ENCODE measurements around the gene KLHL21.
"Not testable (repeated sequence)": the region's sequence is repeated elsewhere in the genome, so short reads cannot be mapped to it uniquely, and the experiment has no call there.

KLHL21 gene, protein sequence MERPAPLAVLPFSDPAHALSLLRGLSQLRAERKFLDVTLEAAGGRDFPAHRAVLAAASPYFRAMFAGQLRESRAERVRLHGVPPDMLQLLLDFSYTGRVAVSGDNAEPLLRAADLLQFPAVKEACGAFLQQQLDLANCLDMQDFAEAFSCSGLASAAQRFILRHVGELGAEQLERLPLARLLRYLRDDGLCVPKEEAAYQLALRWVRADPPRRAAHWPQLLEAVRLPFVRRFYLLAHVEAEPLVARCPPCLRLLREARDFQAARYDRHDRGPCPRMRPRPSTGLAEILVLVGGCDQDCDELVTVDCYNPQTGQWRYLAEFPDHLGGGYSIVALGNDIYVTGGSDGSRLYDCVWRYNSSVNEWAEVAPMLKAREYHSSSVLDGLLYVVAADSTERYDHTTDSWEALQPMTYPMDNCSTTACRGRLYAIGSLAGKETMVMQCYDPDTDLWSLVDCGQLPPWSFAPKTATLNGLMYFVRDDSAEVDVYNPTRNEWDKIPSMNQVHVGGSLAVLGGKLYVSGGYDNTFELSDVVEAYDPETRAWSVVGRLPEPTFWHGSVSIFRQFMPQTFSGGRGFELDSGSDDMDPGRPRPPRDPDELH

GRCh38 chr1:6602669-6603237 lies at the start of gene KLHL21:
TSS of gene KLHL21 (minus strand) at chr1:6602869. CDS start at chr1:6602817, 52 bp downstream.
- peaks cover 4% of the 10 kb centered on the region for H3K36me3 Mint-ChIP-seq
- H3K4me1 Mint-ChIP-seq (ENCODE audit: low read depth), result peaks cover 30% of the 10 kb centered on the region
- H3K4me3 Mint-ChIP-seq, result peak within 1 kb of the TSS; percentile 100
- H3K27ac Mint-ChIP-seq, result peak within 1 kb of the TSS; percentile 98
- no peaks in the 10 kb centered on the region for H3K9me3 Mint-ChIP-seq (ENCODE audit: low read depth)
- H3K27me3 Mint-ChIP-seq, result no peaks in the 10 kb centered on the region

- H3K27me3 Mint-ChIP-seq, result no peaks in the 10 kb centered on the region
- no peaks in the 10 kb centered on the region for H3K9me3 Mint-ChIP-seq (ENCODE audit: low read depth)
- H3K36me3 Mint-ChIP-seq, result peaks cover 7% of the 10 kb centered on the region
- H3K4me1 Mint-ChIP-seq (ENCODE audit: low read depth), result peaks cover under 1% of the 10 kb centered on the region
- no peak overlapping the region for H3K4me3 Mint-ChIP-seq
- no peak overlapping the region for H3K27ac Mint-ChIP-seq
These were observed 49.2 kb upstream of the KLHL21 start for GRCh38 chr1:6651909-6652308.

- Mint-ChIP-seq H3K27me3 (no peaks in the 10 kb centered on the region), H3K4me1 (ENCODE audit: low read depth) (no peaks in the 10 kb centered on the region), H3K4me3 (no peak overlapping the region), H3K27ac (no peak overlapping the region), H3K36me3 (peaks cover 8% of the 10 kb centered on the region), H3K9me3 (ENCODE audit: low read depth) (no peaks in the 10 kb centered on the region)
These were observed 45.9 kb upstream of the KLHL21 start for GRCh38 chr1:6648556-6648955.

GRCh38 chr1:6646499-6647148 lies 44.0 kb upstream of the KLHL21 start:
- Mint-ChIP-seq H3K4me1 (ENCODE audit: low read depth) (no peaks in the 10 kb centered on the region), H3K36me3 (peaks cover 5% of the 10 kb centered on the region), H3K27me3 (no peaks in the 10 kb centered on the region), H3K9me3 (ENCODE audit: low read depth) (no peaks in the 10 kb centered on the region), H3K4me3 (no peak overlapping the region), H3K27ac (no peak overlapping the region)

DNA sequence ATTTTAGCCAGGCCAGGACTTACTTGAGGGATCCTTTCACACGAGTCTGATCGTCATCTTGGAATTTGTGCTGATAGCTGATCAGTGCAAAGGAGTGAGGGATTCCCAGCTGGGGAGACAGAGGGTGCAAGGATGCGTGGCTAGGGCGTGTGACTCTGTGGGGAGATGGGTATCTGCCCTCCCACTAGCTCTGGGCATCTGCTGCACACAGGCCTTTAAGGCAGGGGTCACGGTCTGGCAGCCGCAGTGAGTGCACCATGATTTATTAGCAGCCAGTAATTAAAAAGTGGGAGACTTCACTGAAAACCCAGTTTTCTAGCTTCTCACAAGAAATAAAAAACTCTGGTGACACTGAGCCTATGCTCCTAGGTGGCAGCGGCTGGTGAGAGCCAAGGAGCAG lies 42.3 kb upstream of the KLHL21 start:
- Mint-ChIP-seq H3K27me3 (no peaks in the 10 kb centered on the region), H3K27ac (no peak overlapping the region), H3K9me3 (ENCODE audit: low read depth) (no peaks in the 10 kb centered on the region), H3K4me3 (no peak overlapping the region), H3K36me3 (peaks cover 2% of the 10 kb centered on the region), H3K4me1 (ENCODE audit: low read depth) (no peaks in the 10 kb centered on the region)

- not testable (repeated sequence) for H3K27me3 Mint-ChIP-seq; H3K9me3 Mint-ChIP-seq (ENCODE audit: low read depth); H3K36me3 Mint-ChIP-seq; H3K4me3 Mint-ChIP-seq; H3K4me1 Mint-ChIP-seq (ENCODE audit: low read depth); H3K27ac Mint-ChIP-seq
These were observed 38.2 kb upstream of the KLHL21 start for GRCh38 chr1:6640867-6641266.

DNA sequence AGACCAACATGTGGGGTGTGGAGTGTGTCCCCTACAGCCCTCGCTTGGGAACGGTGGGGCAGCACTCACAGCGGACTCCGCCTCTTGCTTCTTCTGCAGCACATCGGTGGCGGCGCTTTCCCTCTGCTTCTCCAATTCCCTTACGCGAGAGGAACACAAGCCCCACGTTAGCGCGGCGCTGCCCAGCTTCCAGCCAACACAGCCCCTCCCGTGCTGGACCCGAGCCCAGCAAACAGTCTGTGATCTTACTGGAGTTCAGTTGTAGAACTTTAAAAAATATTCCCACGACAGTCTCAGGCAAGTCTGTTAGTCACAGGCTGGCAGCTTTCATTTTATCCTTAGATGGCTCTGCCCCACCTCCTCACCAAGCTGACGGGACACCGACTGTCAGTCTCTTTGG lies 35.6 kb upstream of the KLHL21 start:
- Mint-ChIP-seq H3K4me1 (ENCODE audit: low read depth) (no peaks in the 10 kb centered on the region), H3K4me3 (no peak overlapping the region), H3K36me3 (no peaks in the 10 kb centered on the region), H3K27me3 (no peaks in the 10 kb centered on the region), H3K9me3 (ENCODE audit: low read depth) (no peaks in the 10 kb centered on the region), H3K27ac (no peak overlapping the region)

DNA sequence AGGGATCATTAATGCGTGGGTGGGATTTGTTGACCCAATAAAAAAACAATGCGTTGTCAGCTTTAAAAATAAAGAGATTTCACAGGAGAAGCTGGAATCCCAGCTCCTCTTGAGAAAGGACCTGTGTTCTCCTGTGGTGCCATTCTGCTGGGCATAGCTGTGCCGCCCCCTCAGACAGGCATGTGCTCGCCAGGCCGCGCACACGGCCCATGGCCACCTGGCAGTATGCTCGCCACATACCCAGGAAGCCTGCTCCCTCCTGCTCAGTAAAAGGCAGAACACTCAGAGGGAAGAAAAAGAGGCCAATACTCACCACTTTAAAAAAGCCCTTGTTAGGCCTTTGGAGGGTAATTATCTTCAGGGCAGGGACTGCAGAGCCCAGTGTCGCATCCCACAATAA lies 35.1 kb upstream of the KLHL21 start:
- Mint-ChIP-seq H3K4me3 (no peak overlapping the region), H3K4me1 (ENCODE audit: low read depth) (no peaks in the 10 kb centered on the region), H3K36me3 (no peaks in the 10 kb centered on the region), H3K27me3 (no peaks in the 10 kb centered on the region), H3K9me3 (ENCODE audit: low read depth) (no peaks in the 10 kb centered on the region), H3K27ac (no peak overlapping the region)

GRCh38 chr1:6636778-6637177 lies 34.1 kb upstream of the KLHL21 start:
- not testable (repeated sequence) for H3K9me3 Mint-ChIP-seq (ENCODE audit: low read depth); H3K27me3 Mint-ChIP-seq; H3K36me3 Mint-ChIP-seq; H3K4me3 Mint-ChIP-seq; H3K27ac Mint-ChIP-seq; H3K4me1 Mint-ChIP-seq (ENCODE audit: low read depth)

DNA sequence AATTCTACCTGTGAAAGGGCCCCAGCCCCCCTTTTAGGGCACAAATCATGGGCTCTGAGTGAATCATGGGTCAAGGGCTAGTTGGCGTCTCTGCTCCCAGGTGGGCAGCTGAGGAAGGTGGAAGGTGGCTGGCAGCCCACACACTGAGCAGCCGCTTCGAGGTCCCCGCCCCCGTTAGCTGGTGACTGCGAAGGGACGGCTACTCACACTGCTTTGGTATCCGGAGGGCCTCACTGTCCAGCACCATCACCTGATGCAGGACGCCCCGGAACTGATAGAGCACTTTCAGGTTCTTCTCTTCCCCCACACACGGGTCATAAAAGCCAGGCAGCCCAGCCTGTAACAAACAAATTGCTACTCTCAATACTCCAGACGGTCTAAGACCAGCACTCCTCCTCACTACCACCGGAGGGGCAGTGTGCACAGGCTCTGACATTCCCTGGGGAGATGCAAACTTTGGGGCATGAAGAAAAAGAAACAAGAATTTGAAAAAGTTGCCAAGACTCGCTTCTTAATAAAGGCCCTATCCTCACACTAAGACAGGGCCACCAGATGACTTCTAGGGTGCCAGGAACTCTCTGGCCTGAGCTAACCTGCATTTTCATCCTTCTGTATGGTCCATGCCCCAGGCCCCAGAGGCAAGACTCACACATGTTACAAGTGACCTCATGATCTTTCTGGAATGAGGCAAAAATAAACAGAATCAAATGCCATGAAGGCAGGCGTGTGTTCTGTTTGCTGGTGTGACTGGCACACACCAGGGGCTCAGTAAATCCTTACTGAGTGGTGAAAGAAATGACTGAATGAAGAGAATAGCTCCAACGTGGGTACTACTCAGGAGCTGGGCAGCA lies 33.5 kb upstream of the KLHL21 start:
- Mint-ChIP-seq H3K4me3 (no peak overlapping the region), H3K27me3 (no peaks in the 10 kb centered on the region), H3K9me3 (ENCODE audit: low read depth) (no peaks in the 10 kb centered on the region), H3K27ac (no peak overlapping the region), H3K4me1 (ENCODE audit: low read depth) (no peaks in the 10 kb centered on the region), H3K36me3 (no peaks in the 10 kb centered on the region)

DNA sequence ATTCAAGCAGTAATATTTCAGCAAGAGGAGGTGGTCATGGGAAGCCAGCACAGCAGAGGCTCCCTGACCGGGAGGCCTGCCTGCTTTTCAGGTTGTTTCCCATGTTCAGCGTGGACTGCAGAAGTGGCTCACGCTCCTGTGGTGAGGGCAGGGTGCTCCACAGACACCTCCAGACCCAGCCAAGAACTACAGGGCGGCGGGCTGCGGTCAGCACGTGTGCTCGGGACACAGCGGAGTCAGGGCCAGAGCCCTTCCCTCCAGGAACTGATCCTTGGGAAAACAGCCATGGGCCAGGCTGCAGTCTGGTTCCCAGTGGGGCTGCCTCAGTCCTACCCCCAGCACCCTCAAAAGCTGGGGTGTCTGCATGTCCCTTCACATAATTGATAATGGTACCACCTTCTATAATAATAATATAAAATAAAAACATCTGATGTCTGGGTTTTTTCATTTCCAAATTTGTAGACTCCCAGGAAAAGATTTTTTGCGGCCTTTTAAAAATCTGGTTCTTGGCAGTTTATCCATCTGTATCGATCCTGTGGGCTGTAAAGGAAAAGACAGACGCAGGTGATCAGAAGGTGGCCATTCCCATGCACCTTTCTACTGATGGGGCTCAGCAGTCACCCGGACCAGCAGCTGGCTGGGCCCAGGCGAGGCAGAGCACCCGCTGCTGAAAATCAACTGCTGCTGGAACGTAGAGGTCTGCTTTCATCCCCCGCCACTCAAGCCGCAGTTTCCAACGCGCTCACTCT lies 32.7 kb upstream of the KLHL21 start:
- no peak overlapping the region for H3K4me3 Mint-ChIP-seq
- H3K27ac Mint-ChIP-seq, result no peak overlapping the region
- H3K4me1 Mint-ChIP-seq (ENCODE audit: low read depth), result no peaks in the 10 kb centered on the region
- no peaks in the 10 kb centered on the region for H3K27me3 Mint-ChIP-seq
- H3K36me3 Mint-ChIP-seq, result no peaks in the 10 kb centered on the region
- no peaks in the 10 kb centered on the region for H3K9me3 Mint-ChIP-seq (ENCODE audit: low read depth)

GRCh38 chr1:6634371-6635052 lies 31.8 kb upstream of the KLHL21 start:
- Mint-ChIP-seq H3K4me1 (ENCODE audit: low read depth) (peaks cover under 1% of the 10 kb centered on the region), H3K9me3 (ENCODE audit: low read depth) (no peaks in the 10 kb centered on the region), H3K4me3 (no peak overlapping the region), H3K27me3 (no peaks in the 10 kb centered on the region), H3K36me3 (no peaks in the 10 kb centered on the region), H3K27ac (no peak overlapping the region)

DNA sequence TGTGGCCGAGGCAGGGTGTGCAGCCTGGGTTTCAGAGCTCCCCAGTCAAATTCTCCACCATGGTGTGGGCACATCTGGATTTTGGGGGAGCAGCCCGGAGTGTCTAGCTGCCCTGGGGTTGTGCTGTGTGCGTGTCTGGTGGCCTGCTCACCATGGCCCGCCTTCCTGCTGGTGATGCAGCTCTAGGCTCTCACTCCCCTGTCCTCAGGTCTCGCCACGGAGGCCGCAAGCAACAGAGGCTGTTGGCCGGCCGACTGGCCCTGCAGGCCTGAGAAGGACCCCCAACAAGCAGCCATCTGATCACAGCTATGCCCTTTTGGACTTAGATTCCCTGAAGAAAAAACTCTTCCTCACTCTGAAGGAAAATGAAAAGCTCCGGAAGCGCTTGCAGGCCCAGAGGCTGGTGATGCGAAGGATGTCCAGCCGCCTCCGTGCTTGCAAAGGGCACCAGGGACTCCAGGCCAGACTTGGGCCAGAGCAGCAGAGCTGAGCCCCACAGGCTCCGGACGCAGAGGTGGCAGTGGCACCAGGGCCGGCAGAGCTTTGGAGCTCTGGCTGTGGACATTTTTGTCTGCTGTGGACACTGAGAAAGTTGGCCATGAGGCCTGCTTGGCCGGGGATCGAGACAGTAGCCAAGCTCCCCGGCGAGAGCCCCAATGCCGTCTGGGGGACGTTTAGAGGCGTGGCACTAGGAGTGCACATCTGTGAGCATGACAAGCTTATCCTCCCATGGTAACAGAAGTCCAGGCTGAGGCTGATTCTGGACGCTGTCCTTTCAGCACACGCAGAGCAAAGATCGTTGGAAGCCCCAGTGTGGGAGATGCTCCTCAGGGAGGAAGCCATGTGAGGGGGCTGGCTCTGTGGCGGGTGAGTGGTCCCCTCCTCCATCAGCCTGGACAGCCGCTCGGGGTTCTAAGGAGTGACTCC lies 30.2 kb upstream of the KLHL21 start:
- H3K9me3 Mint-ChIP-seq (ENCODE audit: low read depth), result no peaks in the 10 kb centered on the region
- H3K4me3 Mint-ChIP-seq, result no peak overlapping the region
- no peaks in the 10 kb centered on the region for H3K36me3 Mint-ChIP-seq
- no peak overlapping the region for H3K27ac Mint-ChIP-seq
- H3K27me3 Mint-ChIP-seq, result no peaks in the 10 kb centered on the region
- peaks cover 3% of the 10 kb centered on the region for H3K4me1 Mint-ChIP-seq (ENCODE audit: low read depth)
